Vagina (tissue), 2 donors: Measurements from ENCODE around the gene LCT. TPM values are rescaled to one million over a fixed set of nuclear protein-coding genes. Genes with fewer than 3 reads are reported as not detected.

Experiments
- DNase-seq, 2 donors: peaks; one replicate each; pipeline ENCODE4 v3.0.0-alpha.2; 2017; ENCODE audit errors: extremely low spot score in 2 of 2
- H3K27ac ChIP-seq: fragments of 200-600 bp; sonication (generic); one replicate; pipeline ENCODE4 v1.5.1; 2019
- H3K27me3 ChIP-seq: fragments of 200-600 bp; sonication (generic); one replicate; pipeline ENCODE4 v1.5.1; 2019
- H3K36me3 ChIP-seq, 2 donors: fragments of 200-600 bp; sonication (generic); one replicate each; pipeline ENCODE4 v1.5.1; 2017 to 2019
- H3K4me1 ChIP-seq: fragments of 200-600 bp; sonication (generic); one replicate; pipeline ENCODE4 v1.5.1; 2019
- H3K4me3 ChIP-seq, 2 donors: fragments of 200-600 bp; sonication (generic); 1 replicate in 1 of 2; 2 replicates in 1 of 2; pipeline ENCODE4 v1.5.1; 2016 to 2019
- H3K9me3 ChIP-seq: fragments of 200-600 bp; sonication (generic); one replicate; pipeline ENCODE4 v1.5.1; 2019
- POLR2A ChIP-seq, 2 donors: fragments of 450-650 bp; IDR thresholded peaks; one replicate each; pipeline ENCODE4 v1.6.1; 2017; ENCODE audit warnings: antibody characterized with exemption in 2 of 2, mild to moderate bottlenecking in 2 of 2, moderate library complexity in 2 of 2
- POLR2AphosphoS5 ChIP-seq, 2 donors: sonication (generic); formaldehyde crosslinking; IDR thresholded peaks; one replicate each; pipeline ENCODE4 v1.9.0; 2017; ENCODE audit warnings: antibody characterized with exemption in 2 of 2, mild to moderate bottlenecking in 2 of 2, low read depth in 1 of 2; ENCODE audit not compliant: insufficient read depth in 1 of 2
- intact Hi-C: fragments of 100-400 bp; cut with DNase I; formaldehyde crosslinking; loops from one replicate; pipeline ENCODE4 v1.15.1; 2023
- total RNA-seq: library from RNA; depleted of rRNA; stranded (reverse); fragments of >200 nt; gene quantifications from one replicate; pipeline ENCODE4 v1.2.3, GENCODE V29; 2016
- TF ChIP-seq, protein P1 (sequence below), 3 experiments: fragments of 450-650 bp in 2 of 3; fragments of 200-600 bp in 1 of 3; sonication (generic) in 1 of 3; IDR thresholded peaks; one replicate each; pipeline ENCODE4 v1.5.1; 2017 to 2019; ENCODE audit warnings: antibody characterized with exemption in 3 of 3, mild to moderate bottlenecking in 2 of 3, moderate library complexity in 2 of 3

Gene LCT
- total RNA-seq, 1 donor from 2014 or later = not detected

DNA sequence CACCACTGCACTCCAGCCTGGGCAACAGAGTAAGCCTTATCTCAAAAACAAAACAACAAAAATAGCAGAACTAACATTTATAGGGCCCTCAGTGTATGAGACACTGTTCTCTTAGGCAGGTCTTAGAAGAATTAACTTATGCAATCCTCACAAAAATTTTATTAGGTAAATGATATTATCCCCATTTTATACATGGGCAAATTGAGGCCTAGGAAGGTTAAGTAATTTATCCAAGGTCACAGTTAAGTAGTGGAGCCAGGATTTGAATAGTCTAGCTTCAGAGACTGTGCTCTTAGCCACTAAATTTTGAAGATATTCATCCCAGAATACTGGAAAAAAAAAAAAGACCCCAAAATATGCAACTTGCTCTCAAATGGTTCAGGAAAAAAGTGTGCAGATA is 16.4 kb upstream of the LCT start:
- no peak overlapping the region for H3K27ac ChIP-seq
- no peak overlapping the region for H3K4me3 ChIP-seq
- H3K27me3 ChIP-seq = no peaks in the 10 kb centered on the region
- no peak for DNase-seq
- peaks cover 0 to 34% of the 10 kb centered on the region in 2 donors for H3K36me3 ChIP-seq
- H3K4me1 ChIP-seq = no peaks in the 10 kb centered on the region
- H3K9me3 ChIP-seq = no peaks in the 10 kb centered on the region
- intact Hi-C loops = no loop called here
- TF ChIP-seq, protein P1, sequence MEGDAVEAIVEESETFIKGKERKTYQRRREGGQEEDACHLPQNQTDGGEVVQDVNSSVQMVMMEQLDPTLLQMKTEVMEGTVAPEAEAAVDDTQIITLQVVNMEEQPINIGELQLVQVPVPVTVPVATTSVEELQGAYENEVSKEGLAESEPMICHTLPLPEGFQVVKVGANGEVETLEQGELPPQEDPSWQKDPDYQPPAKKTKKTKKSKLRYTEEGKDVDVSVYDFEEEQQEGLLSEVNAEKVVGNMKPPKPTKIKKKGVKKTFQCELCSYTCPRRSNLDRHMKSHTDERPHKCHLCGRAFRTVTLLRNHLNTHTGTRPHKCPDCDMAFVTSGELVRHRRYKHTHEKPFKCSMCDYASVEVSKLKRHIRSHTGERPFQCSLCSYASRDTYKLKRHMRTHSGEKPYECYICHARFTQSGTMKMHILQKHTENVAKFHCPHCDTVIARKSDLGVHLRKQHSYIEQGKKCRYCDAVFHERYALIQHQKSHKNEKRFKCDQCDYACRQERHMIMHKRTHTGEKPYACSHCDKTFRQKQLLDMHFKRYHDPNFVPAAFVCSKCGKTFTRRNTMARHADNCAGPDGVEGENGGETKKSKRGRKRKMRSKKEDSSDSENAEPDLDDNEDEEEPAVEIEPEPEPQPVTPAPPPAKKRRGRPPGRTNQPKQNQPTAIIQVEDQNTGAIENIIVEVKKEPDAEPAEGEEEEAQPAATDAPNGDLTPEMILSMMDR (IDR thresholded peaks at IDR 0.05) = no peak
- TF ChIP-seq POLR2AphosphoS5 (IDR thresholded peaks at IDR 0.05; ENCODE audit: insufficient read depth in 1 of 2, low read depth in 1 of 2) = no peak
- TF ChIP-seq POLR2A (IDR thresholded peaks at IDR 0.05) = no peak

DNA sequence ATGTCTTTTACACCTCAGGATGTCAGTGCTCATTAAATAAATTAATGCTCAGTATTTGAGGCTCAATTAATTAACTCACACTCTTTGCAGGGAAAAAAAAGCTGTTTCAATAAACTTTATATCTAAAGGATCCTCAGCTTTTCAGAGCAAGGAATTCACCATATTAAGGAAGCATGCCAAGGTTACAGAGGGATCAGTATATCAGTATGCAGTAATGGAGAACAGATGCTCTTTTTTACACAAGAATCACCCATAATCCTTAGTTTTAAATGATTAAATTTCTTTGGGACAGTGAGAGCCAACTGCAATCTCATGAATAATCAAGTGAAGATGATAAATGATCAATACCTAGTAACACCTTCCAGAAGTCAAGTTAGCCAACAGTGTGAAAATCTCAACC is 14.9 kb upstream of the LCT start:
- TF ChIP-seq, protein P1 (IDR thresholded peaks at IDR 0.05) = no peak
- TF ChIP-seq POLR2AphosphoS5 (IDR thresholded peaks at IDR 0.05; ENCODE audit: insufficient read depth in 1 of 2, low read depth in 1 of 2) (no peak), POLR2A (IDR thresholded peaks at IDR 0.05) (no peak)
- no peak overlapping the region for H3K27ac ChIP-seq
- no peaks in the 10 kb centered on the region for H3K27me3 ChIP-seq
- DNase-seq = no peak
- no peaks in the 10 kb centered on the region for H3K9me3 ChIP-seq
- H3K4me1 ChIP-seq = no peaks in the 10 kb centered on the region
- intact Hi-C loops = no loop called here
- H3K4me3 ChIP-seq = no peak overlapping the region
- H3K36me3 ChIP-seq = peaks cover 0 to 35% of the 10 kb centered on the region in 2 donors

- H3K27me3 ChIP-seq = no peaks in the 10 kb centered on the region
- peaks cover 0 to 33% of the 10 kb centered on the region in 2 donors for H3K36me3 ChIP-seq
- TF ChIP-seq POLR2AphosphoS5 (IDR thresholded peaks at IDR 0.05; ENCODE audit: insufficient read depth in 1 of 2, low read depth in 1 of 2) = no peak
- no peak for TF ChIP-seq POLR2A (IDR thresholded peaks at IDR 0.05)
- TF ChIP-seq, protein P1 (IDR thresholded peaks at IDR 0.05) = no peak
- H3K4me1 ChIP-seq = no peaks in the 10 kb centered on the region
- DNase-seq = no peak
- H3K4me3 ChIP-seq = no peak overlapping the region
- no peaks in the 10 kb centered on the region for H3K9me3 ChIP-seq
- no peak overlapping the region for H3K27ac ChIP-seq
- intact Hi-C loops = no loop called here
Observed at GRCh38 chr2:135850892-135851668, 14.1 kb upstream of the LCT start.

GRCh38 chr2:135849087-135849486 is 12.1 kb upstream of the LCT start:
- intact Hi-C loops = no loop called here
- DNase-seq = no peak
- H3K27me3 ChIP-seq = no peaks in the 10 kb centered on the region
- H3K4me3 ChIP-seq = no peak overlapping the region
- H3K9me3 ChIP-seq = no peaks in the 10 kb centered on the region
- H3K27ac ChIP-seq = no peak overlapping the region
- no peaks in the 10 kb centered on the region for H3K4me1 ChIP-seq
- H3K36me3 ChIP-seq = peaks cover 0 to 45% of the 10 kb centered on the region in 2 donors
- TF ChIP-seq POLR2AphosphoS5 (IDR thresholded peaks at IDR 0.05; ENCODE audit: insufficient read depth in 1 of 2, low read depth in 1 of 2) (no peak), POLR2A (IDR thresholded peaks at IDR 0.05) (no peak)
- TF ChIP-seq, protein P1 (IDR thresholded peaks at IDR 0.05) = no peak

- Histone ChIP-seq H3K36me3 (peaks cover 0 to 46% of the 10 kb centered on the region in 2 donors), H3K9me3 (no peaks in the 10 kb centered on the region), H3K4me3 (no peak overlapping the region), H3K4me1 (no peaks in the 10 kb centered on the region), H3K27me3 (no peaks in the 10 kb centered on the region), H3K27ac (no peak overlapping the region)
- TF ChIP-seq POLR2A (IDR thresholded peaks at IDR 0.05) = no peak
- TF ChIP-seq, protein P1 (IDR thresholded peaks at IDR 0.05) = no peak
- no peak for TF ChIP-seq POLR2AphosphoS5 (IDR thresholded peaks at IDR 0.05; ENCODE audit: insufficient read depth in 1 of 2, low read depth in 1 of 2)
- intact Hi-C loops = no loop called here
- DNase-seq = no peak
Observed at GRCh38 chr2:135845997-135846396, 9.0 kb upstream of the LCT start.
